ENCODE data around the gene MAST4. TPM values are rescaled to one million over a fixed set of nuclear protein-coding genes. Genes with fewer than 3 reads are reported as not detected.
"Not testable (repeated sequence)": the region's sequence is repeated elsewhere in the genome, so short reads cannot be mapped to it uniquely, and the experiment has no call there.

Gene MAST4
- total RNA-seq, 2 donors from 2014 or later: 41.1 to 64.8 TPM

DNA sequence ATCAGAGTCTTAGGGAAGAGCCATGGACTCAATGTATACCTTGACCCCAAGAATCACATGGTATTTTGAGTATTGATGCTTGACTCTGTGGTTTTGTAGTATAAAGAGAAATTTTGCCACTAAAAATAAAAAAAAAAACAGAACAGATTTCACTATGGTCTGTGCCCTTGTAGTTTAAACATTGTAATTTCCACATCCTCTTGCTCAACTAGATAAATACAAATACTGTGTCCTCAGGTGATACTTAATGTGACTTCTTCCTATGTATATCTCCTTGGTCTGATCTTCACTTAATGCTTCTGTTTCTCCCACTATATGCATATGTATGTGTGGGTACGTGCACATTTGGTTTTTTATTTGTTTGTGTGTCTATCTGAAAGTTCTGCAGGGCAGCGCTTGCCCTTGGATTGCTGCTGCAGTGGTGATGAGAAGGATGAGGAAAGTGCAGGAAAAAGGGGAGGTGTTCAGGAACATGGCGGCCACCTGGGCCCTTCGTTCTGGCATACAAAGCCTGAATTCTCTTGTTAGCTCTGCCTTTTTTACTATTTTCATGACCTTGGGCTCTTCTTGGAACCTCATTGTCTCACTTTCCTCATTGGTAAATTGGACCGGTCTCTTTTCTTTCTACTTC, 222.2 kb downstream of the MAST4 start:
- ATAC-seq: no peak
- intact Hi-C loops (cut with DNase I): loop anchor here (5.0 to 10.0 kb wide), 4 partner anchors 44 to 386 kb away; no protein-coding TSS in a partner anchor
- no peak for DNase-seq

DNA sequence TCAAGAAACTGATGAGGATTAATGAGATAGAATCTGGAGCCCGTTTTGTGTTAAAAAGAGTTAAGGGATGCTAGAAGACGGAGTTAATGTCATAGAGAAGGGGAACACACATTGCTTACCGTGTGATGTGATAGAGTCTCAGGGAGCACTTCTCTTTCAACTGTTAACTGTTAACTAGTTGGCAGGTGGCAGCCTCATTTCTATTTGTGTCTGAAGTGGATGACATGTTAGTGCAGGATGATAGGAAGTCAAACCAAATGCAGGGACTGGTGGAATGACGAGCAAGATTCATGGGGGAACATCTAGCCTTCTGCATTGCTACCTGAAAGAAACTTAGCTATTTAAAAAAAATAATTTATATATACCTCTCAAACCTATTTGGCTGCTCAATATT, 222.7 kb downstream of the MAST4 start:
- DNase-seq: no peak
- ATAC-seq: peak; percentile 44 to 58
- intact Hi-C loops (cut with DNase I): loop anchor here (5.0 to 10.0 kb wide), 4 partner anchors 43 to 386 kb away; no protein-coding TSS in a partner anchor

DNA sequence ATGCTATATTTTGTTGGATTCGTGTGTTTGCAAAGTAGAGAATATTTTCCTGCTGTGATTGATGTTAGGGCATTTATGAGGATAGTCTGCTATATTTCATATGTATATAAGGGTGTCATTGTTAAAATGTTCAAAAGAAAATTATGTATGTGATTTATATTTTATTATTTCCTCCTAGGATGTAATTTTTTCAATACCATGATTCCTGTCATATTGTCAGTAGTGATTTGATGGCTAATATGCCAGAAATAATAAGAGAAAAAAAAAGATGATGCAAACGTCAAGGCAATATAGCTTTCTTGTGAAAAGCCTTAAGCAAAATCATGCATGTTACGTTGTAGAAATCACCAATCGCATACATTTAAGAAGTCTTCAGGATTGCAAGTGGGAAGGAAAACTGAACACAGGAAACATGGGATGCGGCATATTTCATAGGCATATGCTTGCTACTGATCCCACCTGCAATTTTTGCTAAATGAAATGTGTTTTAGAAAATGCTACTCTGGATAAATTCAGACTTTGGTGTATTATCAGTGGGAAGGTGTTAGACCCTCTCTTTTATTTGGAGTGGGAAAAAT, 224.5 kb downstream of the MAST4 start:
- ATAC-seq (no peak), DNase-seq (no peak)
- intact Hi-C loops (cut with DNase I): no loop called here

DNA sequence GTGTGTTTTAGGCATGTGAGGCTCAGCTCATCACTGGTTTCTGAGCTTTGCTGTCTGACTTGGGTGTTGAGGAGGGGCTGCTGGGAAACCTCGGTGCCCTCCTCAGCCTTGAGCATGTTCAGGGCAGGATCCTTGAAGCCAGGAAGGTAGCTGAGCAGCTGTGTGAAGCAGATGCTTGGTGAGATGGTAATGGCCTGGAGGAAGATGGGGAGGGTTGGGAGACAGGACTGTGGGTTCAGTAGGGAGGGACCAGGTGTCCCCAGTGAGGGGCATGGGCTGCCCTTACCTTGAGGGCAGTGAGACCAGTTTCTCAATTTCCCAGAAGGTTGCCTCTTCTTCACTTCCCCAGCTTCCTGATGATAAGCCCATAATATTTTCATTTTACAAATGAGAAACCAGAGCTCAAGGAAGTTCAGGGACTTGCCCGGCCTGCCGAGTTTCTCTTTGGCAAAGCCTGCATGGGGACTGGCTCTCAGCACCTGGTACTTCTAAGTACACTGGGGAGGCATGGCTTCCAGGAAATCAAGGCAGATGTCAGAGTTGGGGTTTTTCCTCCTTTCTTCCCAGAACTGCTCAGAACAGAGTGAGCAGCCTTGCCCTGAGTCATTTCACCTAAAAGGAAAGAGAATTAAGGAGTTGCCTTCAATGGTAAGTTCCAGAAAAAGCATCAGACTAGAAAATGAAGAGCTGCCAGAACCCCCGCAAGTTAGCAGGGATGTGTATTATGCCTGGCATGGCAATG, 225.7 kb downstream of the MAST4 start:
- ATAC-seq (peak; percentile 50 to 89), DNase-seq (no peak)
- intact Hi-C loops (cut with DNase I): no loop called here

DNA sequence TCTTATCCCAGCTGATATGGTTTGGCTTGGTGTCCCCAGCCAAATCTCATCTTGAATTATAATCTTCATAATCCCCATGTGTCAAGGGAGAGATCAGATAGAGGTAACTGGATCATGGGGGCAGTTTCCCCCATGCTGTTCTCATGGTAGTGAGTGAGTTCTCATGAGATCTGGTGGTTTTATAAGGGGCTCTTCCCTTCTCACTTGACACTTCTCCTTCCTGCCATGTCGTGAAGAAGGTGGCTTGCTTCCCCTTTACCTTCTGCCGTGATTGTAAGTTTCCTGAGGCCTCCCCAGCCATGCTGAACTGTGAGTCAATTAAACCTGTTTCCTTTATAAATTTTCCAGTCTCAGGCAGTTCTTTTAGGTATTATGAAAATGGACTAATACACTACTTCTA, 226.7 kb downstream of the MAST4 start:
- intact Hi-C loops (cut with DNase I); ATAC-seq; DNase-seq: not testable (repeated sequence)

DNA sequence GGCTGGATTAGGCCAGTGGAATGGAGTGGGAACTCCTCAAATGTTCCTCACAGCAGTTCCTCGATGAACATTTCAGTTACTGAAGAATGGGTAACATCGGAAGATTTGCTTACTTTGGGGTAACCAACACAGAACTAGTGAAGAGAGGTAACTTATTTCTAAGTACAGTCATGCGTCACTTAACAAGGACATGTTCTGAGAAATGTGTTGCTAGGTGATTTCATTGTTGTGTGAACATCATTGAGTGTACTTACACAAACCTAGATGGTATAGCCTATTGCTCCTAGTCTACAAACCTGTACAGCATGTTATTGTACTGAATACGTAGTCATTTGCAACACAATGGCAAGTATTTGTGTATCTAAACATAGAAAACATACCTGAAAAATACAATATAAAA, 228.3 kb downstream of the MAST4 start:
- intact Hi-C loops (cut with DNase I): no loop called here
- no peak for ATAC-seq
- no peak for DNase-seq

DNA sequence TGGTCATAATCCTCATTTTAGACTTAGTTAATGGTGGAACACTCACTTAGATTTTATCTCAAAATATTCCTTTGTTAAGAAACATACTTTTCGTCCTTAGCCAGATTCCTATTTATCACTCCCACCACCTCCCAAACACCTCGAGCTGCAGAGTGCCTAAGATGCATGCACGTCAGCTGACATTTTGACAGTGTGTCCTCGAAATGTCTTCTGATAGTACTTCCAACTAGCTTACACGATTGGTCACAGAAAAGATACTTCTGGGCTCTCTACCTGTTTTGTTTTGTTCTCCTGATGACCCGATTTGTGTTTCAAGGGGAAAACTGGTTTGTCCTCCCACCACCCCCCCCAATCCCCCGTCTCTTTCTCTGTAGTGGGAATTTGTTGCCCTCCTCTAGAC, 230.1 kb downstream of the MAST4 start:
- ATAC-seq (no peak), DNase-seq (no peak)
- intact Hi-C loops (cut with DNase I): no loop called here

DNA sequence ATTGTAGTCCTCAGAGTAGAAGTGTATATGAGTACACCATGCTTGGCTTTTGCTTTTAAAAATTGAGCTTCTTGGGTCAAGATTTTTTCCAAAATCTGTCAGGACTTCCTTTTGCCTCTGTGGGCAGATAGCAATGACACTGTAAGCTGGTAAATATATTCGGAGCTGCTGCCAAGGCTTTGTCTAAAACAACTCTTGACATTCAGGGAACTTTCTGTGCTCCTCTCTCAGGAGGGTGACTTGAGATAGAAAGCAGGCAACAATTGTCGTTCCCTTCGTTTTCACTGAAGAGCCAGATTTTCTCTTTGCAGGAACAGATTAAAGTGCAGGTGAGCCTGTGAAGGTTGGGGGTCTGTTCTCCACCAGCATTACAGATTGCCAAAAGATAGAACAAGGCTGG, 230.5 kb downstream of the MAST4 start:
- intact Hi-C loops (cut with DNase I): no loop called here
- no peak for DNase-seq
- ATAC-seq: peak in 1 of 2 donors; percentile 12

DNA sequence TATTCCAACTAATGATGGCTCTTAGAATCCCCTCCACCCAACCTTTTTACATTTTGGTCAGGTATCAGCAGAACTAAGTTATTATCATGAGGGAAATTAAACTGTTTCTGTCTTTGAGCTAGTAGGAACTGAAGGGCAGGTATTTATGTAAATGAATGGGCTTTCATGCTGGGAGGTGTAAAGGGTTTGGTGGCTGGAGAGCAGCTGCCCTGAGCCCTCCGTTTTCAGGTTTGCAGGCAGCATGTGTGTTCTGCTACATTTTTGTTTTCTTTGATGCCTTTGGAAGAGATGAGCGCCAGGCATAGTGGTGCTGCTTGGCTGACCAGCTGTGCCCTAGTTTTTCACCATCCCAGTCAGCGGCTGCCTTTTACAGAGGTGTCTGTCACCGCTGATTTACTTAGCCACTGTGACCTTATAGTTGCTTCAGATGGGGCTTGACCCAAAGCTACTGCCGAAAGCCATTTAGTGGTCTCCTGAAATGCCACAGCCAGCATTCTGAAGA, 231.9 kb downstream of the MAST4 start:
- DNase-seq (no peak), ATAC-seq (peak; percentile 20 to 35)
- intact Hi-C loops (cut with DNase I): no loop called here

DNA sequence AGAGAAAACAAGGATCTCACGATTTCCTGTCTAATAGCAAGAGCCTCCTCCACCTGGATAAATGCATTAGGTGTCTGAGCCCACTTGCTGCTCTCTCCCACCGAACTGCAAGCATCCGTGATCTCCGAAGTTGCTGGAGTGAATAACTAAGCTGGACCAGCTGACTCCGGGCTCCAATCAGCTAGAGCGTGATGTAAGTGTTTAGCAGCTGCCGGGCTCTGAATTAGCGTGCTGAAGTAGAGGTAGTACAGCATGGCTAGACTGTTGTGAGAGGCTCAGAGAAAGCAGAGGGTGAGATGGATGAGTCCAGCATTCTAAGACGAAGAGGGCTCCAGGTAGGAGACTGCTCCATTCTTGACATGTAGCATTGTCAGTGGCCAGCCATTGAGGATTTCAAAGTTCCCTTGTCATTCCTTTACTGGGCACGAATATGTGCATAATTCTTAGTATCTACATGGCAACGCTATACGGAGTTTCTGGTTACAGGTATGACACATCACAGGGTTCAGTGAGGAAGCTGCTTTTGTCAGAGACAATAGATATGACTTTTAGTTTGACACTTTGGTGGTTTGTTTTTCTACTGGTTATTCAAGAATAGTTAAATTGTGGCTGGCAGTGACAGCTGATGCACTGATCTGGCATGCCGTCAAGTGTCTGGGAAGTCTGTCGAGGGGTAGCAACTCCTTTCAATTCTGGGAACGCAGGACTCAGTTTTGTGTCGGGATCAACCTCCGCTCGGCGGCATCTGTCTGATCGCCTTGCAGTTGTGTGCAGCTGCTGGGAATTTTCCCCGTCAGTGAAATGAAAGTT, 232.6 kb downstream of the MAST4 start:
- intact Hi-C loops (cut with DNase I): no loop called here
- peak; percentile 91 to 95 for ATAC-seq
- DNase-seq: peak; percentile 76

DNA sequence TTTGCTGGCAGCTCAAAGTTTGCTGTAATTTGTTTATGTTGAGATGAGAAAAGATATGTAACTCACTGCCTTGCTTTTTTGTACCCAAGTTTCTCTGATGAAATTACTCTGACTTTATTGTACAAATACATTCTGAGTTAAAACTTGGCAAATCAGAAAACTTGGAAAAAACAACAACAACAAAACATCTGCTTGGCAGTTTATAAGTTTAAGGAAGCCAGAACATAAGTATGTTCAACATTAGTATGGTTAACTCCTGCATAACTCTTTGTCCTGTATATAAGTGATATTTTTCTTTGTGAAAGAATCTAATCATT, 233.1 kb downstream of the MAST4 start:
- intact Hi-C loops (cut with DNase I): no loop called here
- DNase-seq: no peak
- no peak for ATAC-seq

DNA sequence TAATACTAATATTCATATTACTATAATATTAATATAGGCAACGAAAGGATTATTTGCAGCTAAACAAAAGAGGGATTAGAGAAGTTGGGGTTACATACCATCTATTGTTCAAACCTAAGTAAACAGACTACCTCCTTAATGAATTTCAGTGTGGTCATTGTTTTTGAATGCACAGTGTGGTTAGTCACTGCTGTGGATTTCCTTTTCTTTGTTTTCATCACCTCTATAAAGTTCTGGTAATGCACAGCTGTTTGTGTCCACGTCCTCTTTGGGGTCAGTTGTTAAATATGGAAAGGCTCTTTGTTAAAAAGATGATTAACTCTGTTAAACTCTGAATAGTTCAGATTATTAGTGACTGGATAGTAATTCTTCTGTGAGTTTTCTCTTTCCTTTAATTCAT, 233.6 kb downstream of the MAST4 start:
- intact Hi-C loops (cut with DNase I): no loop called here
- ATAC-seq: peak in 1 of 2 donors; percentile 53
- no peak for DNase-seq

DNA sequence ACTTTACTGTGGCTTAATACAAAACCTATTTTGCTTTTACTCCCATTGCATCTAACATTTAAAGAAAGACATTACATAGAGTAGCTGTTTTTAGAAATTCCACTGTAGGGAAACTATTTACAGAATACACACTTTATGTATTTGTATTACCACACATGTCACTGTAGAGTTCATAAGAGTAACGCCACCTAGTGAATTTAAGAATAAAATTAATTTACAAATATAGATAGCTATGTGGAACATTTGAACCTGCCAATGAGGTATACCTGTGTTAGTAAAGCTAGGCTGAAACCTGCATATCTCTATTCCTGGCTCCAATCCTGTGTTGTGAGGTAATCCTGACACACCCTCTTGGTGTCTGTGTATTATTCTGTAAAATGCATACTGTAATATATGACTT, 234.4 kb downstream of the MAST4 start:
- intact Hi-C loops (cut with DNase I): no loop called here

DNA sequence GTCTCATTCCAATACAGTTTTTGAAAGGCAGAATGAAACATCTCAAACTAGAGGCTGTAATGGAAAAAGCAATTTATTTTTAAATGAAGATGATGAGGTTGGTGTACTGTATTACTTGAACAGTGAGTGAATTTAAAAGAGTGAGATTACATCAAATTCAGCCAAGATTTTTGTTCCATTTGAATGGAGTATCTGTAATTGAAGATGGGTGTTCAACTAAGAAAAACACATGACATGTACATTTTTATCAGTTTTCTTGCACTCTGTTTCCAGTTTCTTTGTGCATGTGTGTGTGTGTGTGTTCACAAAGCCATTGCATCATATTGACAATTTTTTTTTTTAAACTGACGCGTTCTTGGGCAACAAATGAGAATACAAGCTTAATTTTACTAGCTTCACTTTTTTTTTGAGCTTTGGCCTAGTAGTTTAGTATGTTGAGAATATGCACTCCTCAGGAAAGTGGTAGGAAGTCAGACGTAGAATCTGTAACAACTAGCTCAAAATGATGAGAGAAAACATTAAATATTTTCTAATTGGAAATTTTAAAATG, 243.5 kb downstream of the MAST4 start:
- intact Hi-C loops (cut with DNase I): no loop called here
- ATAC-seq: no peak
- DNase-seq: no peak

More for the DNA sequence above, 234.4 kb downstream of the MAST4 start:
- DNase-seq: no peak
- no peak for ATAC-seq

DNA sequence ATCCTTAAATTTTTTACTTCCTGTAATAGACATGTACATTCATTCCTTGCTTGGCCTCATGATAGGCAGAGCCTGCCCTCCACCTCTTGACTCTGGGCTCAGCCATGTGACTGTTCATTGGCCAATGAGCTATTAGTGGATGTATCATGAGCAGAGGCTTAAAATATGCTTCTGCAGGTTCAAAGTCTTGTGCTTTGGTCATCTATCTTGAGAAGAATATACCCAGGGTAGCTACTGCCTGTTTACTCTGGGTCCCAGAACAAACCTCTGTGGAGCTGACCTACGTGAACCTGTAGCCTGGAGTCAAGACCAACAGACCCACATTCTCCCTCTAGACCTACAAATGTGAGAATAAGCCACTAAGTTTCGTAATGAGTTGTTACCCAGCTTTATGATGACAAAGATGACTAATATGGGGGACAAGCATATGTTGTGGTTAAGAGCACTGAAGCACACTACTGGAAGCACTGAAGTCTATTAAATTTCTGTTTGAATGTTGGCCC, 244.4 kb downstream of the MAST4 start:
- ATAC-seq: no peak
- DNase-seq: no peak
- intact Hi-C loops (cut with DNase I): no loop called here

DNA sequence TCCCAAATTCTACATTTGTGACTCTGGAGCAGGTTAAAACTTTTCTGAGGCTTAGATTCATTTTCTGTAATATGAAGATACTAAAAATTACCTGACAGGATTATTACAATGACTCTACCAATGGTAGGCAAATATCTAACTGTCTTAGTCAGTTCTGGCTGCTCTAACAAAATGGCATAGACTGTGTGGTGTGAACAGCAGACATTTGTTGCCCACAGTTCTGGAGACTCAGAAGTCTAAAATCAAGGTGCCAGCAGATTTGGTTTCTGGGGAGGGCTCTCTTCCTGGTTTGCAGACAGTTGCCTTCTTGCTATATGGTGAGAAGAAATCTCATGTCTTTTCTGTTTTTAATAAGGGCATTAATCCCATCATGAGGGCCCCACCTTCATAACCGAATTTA, 245.1 kb downstream of the MAST4 start:
- no peak for ATAC-seq
- intact Hi-C loops (cut with DNase I): no loop called here
- DNase-seq: no peak

DNA sequence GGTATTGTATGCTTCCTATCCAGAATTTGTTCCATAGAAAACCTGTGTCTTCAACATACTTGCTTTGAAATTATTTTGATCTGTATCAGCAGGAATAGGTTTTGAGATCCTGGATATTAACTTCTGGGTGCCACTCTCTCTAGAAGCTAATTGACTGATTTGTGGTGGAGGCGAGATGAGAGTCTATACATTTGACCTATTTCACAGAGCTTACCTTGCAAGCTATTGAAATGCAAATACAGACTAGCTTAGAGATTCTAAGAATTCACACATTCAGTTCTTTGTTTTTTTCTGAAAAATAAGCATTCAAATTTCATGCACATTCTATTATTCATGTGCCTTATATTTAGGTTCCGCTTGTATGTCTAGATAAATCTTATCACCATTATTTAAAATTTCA, 246.3 kb downstream of the MAST4 start:
- intact Hi-C loops (cut with DNase I): no loop called here
- ATAC-seq: no peak
- DNase-seq: no peak

DNA sequence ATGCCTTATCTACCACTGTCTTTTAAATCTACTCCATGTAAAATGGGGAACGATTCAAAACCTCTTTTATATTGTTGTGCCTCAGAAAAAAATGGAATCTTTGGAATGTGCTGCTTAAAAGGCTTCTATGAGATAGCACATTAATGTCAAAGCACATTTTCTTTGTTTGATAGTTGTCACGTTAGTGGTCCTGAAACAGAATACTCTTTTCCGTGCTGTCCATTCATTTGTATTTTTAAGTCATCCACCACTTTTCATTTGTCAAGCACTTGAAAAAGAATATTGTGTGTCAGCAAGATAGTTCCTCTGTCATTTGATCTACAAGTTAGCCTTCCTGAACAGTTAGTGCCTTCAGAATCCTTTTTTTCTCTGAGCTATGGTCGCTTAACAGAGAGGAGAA, 246.9 kb downstream of the MAST4 start:
- DNase-seq (no peak), ATAC-seq (no peak)
- intact Hi-C loops (cut with DNase I): no loop called here

All from left cardiac atrium (tissue), 4 donors.